Ureter (tissue), 1 donor: ENCODE data around the gene SCAP. TPM values are rescaled to one million over a fixed set of nuclear protein-coding genes. Genes with fewer than 3 reads are reported as not detected.

ENCODE experiments used
- DNase-seq: peaks from one replicate; pipeline ENCODE4 v3.0.0-alpha.2; 2020; ENCODE audit warnings: low spot score
- total RNA-seq: library from RNA; stranded (reverse); gene quantifications from one replicate; pipeline ENCODE4 v1.2.4, GENCODE V29; 2023
- donor health status: DM: yes; HTN: yes; CAD: no.

SCAP gene
- total RNA-seq, 1 donor from 2014 or later = 139 TPM

DNA sequence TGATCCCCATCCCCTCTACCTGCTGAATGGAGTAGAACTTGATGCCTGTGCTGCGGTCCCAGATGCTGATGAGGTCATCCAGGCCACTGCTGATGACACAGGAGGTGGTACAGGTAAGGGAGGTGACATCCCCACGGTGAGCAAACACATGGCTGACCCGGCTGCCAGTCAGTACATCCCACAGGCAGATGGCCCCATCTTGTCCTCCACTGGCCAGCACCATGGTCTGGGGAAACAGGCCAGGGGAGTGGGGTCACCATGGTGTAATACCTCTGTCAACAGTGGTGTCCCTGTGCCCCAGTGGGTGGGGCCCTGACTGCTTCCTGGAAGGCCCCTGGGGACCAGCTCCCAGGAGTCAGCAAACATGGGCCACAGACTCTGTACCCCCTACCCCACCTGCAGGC, 61.6 kb downstream of the SCAP start:
- no peak for DNase-seq

DNA sequence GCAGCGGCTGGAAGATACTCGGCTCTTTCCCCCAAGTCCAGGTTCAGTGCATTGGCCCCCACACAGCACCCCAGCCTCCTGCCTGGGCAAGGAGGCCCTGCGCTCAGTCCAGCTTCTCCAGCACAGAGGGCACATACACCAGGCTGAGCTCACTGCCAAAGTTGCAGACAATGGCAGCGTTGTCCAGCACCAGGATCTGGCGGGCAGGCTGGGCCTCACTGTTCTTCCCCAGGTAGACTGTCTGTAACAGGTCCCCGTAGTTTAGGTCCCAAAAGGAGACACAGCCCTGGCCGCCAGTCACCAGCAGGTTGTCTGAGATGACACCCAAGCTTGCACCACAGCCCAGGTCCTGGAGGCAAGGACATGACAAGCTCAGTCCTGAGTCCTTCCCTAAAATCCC, 62.0 kb downstream of the SCAP start:
- no peak for DNase-seq

DNA sequence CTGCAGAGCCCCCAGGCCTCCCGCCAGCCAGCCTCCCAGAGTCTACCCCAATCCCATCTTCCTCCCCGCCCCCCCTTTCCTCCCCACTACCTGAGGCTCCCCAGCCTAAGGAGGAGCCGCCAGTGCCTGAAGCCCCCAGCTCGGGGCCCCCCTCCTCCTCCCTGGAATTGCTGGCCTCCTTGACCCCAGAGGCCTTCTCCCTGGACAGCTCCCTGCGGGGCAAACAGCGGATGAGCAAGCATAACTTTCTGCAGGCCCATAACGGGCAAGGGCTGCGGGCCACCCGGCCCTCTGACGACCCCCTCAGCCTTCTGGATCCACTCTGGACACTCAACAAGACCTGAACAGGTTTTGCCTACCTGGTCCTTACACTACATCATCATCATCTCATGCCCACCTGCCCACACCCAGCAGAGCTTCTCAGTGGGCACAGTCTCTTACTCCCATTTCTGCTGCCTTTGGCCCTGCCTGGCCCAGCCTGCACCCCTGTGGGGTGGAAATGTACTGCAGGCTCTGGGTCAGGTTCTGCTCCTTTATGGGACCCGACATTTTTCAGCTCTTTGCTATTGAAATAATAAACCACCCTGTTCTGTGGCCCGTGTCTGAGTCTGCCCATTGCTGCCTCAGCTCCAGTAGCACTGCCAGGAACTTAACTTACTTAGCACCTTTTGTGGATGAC, 62.8 kb downstream of the SCAP start:
- no peak for DNase-seq

DNA sequence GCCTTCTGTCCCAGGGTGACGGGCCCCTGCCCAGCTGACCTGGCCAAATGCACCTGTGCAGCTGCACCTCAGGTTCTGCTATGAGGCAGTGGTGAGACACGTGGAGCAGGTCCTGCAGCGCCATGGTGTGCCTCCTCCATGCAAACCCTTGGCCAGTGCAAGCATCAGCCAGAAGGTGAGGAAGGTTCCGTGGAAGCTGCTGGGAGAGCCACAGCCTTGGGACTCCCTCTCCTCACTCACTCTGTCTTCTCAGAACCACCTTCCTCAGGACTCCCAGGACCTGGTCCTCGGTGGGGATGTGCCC, 63.3 kb downstream of the SCAP start:
- DNase-seq = no peak

DNA sequence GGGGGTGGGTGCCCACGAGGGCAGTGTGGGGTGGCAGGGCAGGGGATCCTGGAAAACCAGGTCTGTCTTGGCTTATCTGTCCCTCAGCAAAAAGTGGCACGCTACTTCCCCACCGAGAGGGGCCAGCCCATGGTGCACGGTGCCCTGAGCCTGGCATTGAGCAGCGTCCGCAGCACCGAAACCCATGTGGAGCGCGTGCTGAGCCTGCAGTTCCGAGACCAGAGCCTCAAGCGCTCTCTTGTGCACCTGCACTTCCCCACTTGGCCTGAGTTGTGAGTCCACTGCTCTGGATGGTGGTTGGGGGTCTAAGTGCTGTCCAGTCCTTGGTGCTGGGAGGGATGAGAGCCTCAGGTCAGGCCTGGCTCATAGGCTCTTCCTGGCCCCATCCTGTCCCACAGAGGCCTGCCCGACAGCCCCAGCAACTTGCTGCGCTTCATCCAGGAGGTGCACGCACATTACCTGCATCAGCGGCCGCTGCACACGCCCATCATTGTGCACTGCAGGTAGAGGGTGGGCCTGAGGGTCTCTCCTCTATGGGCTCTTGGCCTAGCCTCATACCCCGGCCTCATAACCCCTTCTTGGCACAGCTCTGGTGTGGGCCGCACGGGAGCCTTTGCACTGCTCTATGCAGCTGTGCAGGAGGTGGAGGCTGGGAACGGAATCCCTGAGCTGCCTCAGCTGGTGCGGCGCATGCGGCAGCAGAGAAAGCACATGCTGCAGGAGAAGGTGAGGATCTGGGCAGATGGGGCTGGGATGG, 63.9 kb downstream of the SCAP start:
- no peak for DNase-seq

DNA sequence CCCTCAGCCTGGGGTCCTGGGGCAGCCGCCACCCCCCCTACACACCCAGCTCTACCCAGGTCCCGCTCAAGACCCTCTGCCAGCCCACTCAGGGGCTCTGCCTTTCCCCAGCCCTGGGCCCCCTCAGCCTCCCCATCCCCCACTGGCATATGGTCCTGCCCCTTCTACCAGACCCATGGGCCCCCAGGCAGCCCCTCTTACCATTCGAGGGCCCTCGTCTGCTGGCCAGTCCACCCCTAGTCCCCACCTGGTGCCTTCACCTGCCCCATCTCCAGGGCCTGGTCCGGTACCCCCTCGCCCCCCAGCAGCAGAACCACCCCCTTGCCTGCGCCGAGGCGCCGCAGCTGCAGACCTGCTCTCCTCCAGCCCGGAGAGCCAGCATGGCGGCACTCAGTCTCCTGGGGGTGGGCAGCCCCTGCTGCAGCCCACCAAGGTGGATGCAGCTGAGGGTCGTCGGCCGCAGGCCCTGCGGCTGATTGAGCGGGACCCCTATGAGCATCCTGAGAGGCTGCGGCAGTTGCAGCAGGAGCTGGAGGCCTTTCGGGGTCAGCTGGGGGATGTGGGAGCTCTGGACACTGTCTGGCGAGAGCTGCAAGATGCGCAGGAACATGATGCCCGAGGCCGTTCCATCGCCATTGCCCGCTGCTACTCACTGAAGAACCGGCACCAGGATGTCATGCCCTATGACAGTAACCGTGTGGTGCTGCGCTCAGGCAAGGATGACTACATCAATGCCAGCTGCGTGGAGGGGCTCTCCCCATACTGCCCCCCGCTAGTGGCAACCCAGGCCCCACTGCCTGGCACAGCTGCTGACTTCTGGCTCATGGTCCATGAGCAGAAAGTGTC, 64.7 kb downstream of the SCAP start:
- DNase-seq = no peak

DNA sequence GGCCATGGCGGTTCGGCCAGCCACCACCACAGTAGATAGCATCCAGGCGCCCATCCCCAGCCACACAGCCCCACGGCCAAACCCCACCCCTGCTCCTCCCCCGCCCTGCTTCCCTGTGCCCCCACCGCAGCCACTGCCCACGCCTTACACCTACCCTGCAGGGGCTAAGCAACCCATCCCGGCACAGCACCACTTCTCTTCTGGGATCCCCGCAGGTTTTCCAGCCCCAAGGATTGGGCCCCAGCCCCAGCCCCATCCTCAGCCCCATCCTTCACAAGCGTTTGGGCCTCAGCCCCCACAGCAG, 65.4 kb downstream of the SCAP start:
- DNase-seq = no peak

DNA sequence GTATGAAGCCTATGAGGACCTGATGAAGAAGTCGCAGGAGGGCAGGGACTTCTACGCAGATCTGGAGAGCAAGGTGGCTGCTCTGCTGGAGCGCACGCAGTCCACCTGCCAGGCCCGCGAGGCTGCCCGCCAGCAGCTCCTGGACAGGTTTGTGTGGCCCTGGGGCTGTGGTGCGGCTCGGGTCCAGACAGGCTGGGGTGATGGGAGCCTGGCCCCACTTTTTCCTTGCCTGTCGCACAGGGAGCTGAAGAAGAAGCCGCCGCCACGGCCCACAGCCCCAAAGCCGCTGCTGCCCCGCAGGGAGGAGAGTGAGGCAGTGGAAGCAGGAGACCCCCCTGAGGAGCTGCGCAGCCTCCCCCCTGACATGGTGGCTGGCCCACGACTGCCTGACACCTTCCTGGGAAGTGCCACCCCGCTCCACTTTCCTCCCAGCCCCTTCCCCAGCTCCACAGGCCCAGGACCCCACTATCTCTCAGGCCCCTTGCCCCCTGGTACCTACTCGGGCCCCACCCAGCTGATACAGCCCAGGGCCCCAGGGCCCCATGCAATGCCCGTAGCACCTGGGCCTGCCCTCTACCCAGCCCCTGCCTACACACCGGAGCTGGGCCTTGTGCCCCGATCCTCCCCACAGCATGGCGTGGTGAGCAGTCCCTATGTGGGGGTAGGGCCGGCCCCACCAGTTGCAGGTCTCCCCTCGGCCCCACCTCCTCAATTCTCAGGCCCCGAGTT, 65.9 kb downstream of the SCAP start:
- DNase-seq = no peak

DNA sequence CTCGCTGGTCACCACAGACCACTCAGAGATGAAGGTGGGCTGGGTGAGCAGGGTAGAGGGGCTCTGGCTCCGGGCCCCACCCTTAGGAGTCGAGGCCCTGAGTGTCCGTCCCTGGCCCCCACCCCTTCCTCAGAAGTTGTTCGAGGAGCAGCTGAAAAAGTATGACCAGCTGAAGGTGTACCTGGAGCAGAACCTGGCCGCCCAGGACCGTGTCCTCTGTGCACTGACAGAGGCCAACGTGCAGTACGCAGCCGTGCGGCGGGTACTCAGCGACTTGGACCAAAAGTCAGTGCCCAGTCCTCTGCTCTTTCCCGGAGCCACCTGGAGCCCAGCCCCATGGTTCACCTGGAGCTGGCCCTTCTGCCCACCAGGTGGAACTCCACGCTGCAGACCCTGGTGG, 66.5 kb downstream of the SCAP start:
- no peak for DNase-seq

DNA sequence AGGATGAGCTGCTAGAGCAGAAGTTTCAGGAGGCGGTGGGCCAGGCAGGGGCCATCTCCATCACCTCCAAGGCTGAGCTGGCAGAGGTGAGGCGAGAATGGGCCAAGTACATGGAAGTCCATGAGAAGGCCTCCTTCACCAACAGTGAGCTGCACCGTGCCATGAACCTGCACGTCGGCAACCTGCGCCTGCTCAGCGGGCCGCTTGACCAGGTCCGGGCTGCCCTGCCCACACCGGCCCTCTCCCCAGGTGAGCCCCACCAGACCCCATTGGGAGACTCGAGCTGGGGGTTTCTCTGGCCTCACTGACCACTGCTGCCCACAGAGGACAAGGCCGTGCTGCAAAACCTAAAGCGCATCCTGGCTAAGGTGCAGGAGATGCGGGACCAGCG, 66.9 kb downstream of the SCAP start:
- no peak for DNase-seq

DNA sequence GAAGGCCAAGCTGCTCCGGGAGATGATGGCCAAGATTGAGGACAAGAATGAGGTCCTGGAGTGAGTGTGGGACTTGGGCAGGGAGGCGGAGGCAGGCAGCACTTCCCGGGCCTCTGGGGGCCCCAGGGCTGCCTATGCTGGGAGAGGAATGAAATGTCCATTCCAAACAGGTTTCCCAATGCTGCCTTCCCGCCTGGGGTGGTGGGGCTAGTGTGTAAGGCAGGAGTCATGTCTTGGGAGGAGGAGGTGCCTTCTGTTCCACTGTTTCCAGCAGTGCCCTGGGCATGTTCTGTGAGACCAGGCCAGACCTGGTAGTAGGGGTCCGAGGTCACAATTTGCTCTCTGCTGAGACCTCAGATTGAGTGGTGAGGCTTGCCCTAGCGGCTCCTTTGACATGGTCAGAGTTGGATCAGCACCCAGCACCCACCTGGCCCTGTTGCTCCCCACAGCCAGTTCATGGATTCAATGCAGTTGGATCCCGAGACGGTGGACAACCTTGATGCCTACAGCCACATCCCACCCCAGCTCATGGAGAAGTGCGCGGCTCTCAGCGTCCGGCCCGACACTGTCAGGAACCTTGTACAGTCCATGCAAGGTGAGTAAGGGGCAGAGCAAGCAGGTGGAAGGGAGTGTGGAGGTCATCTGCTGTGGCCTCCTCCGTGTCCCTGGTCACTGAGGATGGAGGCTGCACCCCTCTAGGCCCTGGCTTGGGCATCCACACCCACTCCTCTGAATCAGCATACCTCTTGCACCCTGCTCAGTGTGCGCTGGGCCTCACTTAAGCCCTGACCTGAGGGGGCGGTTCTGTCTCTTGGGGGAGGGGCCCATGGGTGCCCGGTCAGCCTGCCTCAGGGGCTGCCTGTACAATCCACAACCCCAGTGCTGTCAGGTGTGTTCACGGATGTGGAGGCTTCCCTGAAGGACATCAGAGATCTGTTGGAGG, 67.6 kb downstream of the SCAP start:
- no peak for DNase-seq

DNA sequence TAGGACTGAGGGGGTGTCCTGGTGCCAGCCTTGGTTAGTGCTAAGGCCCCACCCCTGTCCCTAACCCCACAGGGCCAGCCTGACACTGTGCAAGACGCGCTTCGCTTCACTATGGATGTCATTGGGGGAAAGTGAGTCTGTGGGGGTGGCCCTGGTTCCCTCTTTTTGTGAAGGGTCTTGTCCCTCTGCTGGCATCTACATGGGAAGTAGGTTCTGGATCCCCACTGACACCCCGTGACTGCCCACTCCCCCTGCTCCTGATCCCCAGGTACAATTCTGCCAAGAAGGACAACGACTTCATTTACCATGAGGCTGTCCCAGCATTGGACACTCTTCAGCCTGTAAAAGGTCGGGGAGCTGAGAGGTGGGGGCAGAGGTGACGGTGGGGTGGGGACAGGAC, 68.5 kb downstream of the SCAP start:
- DNase-seq = no peak

DNA sequence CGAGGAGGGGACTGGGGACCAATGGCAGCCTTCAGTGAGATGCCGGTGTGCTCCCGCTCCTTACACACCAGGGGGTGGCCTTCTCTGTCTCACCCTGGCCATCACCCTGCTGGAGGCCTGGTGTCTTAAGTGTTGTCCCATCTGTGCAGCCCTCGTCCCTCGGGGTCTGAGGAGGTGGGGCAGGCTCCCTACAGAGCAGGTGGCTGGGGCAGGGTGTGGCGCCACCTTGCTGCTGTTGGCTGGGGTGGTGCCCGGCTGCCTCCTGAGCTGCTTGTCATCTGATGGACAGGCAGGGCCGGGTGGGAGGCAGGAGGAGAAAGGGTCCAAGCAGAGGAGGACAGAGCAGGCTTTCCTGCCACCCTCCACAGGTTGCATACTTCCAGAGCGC, 69.0 kb downstream of the SCAP start:
- DNase-seq = no peak

DNA sequence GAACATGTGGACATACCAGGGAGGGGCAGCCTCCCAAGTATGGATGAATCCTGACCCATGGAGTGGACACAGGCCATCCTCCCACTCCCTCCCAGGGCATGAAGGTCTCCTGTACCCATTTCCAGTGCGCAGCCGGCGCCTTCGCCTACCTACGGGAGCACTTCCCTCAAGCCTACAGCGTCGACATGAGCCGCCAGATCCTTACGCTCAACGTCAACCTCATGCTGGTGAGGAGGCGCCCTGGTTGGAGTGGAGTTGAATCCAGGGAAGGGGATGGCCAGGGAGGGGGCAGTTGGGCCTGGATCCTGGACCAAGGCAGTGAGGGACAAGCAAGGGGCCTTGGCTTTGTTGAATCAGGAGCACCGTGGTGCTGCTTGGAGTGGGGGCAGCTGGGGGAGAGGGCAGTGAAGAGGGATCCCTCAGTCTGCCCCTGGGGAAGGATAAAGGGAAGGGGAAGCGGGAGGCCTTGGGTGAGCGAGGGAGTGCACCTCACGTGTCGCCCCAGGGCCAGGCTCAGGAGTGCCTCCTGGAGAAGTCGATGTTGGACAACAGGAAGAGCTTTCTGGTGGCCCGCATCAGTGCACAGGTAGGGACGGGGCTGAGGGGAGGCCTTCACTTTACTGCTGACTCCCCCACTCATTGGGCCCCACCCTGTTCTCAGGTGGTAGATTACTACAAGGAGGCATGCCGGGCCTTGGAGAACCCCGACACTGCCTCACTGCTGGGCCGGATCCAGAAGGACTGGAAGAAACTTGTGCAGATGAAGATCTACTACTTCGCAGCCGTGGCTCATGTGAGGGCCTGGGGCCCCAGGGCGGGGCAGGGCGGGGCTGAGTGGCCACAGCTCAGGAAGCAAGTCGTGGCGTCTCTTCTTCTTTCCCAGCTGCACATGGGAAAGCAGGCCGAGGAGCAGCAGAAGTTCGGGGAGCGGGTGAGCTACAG, 69.7 kb downstream of the SCAP start:
- DNase-seq = no peak

DNA sequence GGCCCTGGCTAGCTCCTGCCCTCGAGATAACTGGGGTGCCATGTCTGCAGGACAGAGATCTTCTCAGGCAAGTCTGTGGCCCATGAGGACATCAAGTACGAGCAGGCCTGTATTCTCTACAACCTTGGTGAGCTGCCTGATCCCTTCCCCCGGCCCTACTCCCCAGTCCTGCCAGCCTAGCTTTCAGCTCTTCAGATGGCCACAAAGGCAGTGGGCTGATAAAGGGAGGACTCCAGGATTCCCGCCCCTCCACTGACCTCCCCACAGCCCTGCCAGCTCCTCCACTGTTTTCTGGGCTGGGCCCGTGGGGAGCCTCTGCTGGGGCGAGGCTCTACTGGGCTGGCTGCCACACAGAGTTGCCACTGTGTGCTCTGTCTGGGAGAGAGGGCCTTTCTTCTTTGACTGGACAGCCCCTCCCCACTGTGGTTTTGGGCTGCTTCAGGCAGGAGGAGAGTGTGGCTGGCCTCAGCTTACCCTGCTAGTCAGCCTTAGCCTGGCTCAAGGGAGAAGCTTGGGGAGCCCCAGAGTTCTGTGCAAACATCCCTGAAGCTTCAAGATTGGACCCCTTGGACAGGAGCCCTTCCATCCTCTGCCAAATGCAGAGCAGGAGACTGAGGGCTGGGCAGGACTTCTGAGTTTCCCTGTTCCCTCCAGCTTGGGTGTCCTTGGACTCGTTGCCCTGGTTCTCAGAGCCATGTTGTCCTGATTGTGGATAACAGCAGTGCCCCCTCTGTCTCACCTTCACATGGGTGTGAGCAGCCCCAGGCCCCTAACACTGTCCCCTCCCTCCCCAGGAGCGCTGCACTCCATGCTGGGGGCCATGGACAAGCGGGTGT, 70.6 kb downstream of the SCAP start:
- DNase-seq = no peak

DNA sequence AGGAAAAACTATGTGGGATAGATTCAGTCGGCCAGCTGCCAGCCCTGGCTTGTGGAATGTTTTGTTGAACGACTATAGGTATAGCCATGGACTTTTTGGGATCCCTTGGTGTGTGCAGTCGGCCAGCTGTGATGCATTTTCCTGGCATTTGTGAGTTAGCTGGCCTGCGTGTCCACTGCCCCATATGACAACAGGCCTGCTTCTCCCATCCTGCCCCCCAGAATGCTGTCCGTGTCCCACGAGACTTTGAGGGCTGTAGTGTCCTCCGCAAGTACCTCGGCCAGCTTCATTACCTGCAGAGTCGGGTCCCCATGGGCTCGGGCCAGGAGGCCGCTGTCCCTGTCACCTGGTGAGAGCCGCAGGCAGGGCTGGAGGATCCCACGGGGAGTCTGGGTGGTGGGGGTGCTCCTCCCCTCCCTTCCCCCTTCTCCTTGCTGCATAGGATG, 71.3 kb downstream of the SCAP start:
- DNase-seq = no peak

DNA sequence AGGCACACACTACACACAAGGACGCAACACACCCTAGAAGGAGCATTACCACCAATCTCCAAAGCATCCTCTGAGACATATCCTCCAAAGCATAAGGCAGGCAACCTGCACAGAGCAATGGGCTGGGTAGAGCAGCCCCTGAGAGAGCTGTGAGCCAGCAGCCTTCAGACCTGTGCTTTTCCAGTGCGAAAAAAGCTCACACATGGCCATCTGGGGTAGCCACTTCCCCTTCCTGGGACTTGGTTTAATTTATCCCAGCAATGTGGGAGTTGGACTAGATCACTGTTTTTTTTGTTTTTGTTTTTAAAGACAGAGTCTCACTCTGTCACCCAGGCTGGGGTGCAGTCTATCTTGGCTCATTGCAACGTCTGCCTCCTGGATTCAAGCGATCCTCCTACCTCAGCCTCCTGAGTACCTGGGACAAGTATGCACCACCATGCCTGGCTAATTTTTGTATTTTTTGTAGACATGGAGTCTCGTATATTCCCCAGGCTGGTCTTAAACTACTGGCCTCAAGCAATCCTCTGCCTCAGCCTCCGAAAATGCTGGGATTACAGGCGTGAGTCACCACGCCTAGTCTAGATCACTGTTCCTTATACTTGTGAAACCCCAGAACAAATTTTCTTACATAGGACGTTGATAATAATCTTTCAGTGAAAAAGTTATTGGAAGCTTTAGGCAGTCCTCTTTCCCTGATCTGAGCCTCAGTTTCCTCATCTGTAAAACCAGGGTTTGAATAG, 76.0 kb downstream of the SCAP start:
- DNase-seq = no peak

DNA sequence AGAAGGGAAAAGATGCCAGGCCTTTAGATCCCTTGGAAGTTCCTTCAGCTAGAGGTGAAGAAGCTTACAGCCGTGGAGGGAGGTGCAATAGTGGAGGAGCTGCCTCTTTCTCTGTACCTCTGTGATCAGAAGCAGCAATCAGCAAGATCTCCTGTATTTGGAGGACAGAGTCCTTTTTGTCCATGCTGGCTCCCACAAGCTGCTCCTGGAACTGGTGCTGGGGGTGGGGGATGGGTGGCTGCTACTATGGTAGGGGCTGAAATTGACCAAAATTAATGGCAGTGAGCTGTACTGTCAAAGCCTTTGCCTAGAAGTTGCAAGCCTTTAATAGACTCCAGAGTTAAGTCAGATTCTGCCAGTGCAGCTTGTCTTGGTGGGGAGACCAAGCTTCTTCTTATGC, 76.7 kb downstream of the SCAP start:
- DNase-seq = no peak

DNA sequence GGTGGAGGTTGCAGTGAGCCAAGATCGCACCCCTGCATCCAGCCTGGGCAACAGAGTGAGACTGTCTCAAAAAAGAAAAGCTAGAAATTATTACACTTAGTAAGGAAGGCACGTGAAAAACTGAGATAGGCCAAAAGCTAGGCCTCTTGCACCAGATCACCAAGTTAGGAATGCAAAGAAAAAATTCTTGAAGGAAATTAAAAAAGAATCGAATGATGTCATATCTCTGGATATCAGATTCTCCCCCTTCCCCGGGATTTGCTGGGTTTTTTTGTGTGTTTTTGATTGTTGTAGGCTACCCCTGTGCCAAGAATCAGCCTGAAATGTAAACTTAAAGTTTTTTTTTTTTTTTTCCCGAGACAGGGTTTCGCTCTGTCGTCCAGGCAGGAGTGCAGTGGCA, 77.5 kb downstream of the SCAP start:
- DNase-seq = no peak
